Panc1 (cell line): Measurements from ENCODE around the gene VAPB. TPM values are rescaled to one million over a fixed set of nuclear protein-coding genes. Genes with fewer than 3 reads are reported as not detected.

Experiments used
- ATAC-seq: fragments of 200-7000 bp; cut with Tn5 transposase; 2 replicates; pipeline ENCODE4 v1.9.1; 2020; ENCODE audit warnings: mild to moderate bottlenecking, moderate library complexity
- BruUV-seq: library from RNA; stranded (reverse); fragments of 400-500 nt; replicated peaks from 2 replicates; lab custom pipeline; 2021; lab: Mats Ljungman, UMichigan
- CTCF ChIA-PET: fragments of 300-600 bp; sonication (Branson Sonifier 250); formaldehyde crosslinking; loops from one replicate; lab custom pipeline; 2022; ENCODE audit warnings: antibody characterized with exemption; lab: Charles Lee
- POLR2A ChIA-PET: fragments of 300-600 bp; sonication (Branson Sonifier 250); formaldehyde crosslinking; loops from one replicate; lab custom pipeline; 2022; ENCODE audit warnings: antibody characterized with exemption; lab: Charles Lee
- DNase-seq: peaks from one replicate; pipeline ENCODE4 v3.0.0-alpha.2; 2010; ENCODE audit warnings: low read depth, low spot score
- H3K27ac ChIP-seq: 2 replicates; pipeline ENCODE4 v1.5.1; 2011; ENCODE audit warnings: mild to moderate bottlenecking, low read length, inconsistent platforms
- H3K27me3 ChIP-seq: fragments of 200-500 bp; sonication (Bioruptor generic); 2 replicates; pipeline ENCODE4 v1.6.0; 2014; ENCODE audit warnings: low read length, inconsistent platforms; ENCODE audit not compliant: control insufficient read depth, insufficient read depth
- H3K36me3 ChIP-seq: fragments of 200-500 bp; sonication (Bioruptor generic); 2 replicates; pipeline ENCODE4 v1.5.1; 2014; ENCODE audit warnings: inconsistent platforms, mild to moderate bottlenecking, low read length, moderate library complexity; ENCODE audit not compliant: control insufficient read depth, insufficient read depth
- H3K4me1 ChIP-seq: 2 replicates; pipeline ENCODE4 v1.5.1; 2011; ENCODE audit warnings: inconsistent platforms, mild to moderate bottlenecking, low read length, moderate library complexity; ENCODE audit not compliant: control insufficient read depth, insufficient read depth
- H3K4me3 ChIP-seq, 2 experiments: 2 replicates each; pipeline ENCODE4 v1.5.1; 2011 to 2012; ENCODE audit warnings: low read depth in 2 of 2, low read length in 2 of 2, mild to moderate bottlenecking in 2 of 2, inconsistent platforms in 1 of 2, moderate library complexity in 1 of 2
- H3K9me3 ChIP-seq: fragments of 200-500 bp; sonication (Bioruptor generic); 2 replicates; pipeline ENCODE4 v1.5.1; 2014; ENCODE audit warnings: low read depth, mild to moderate bottlenecking, inconsistent platforms, low read length, moderate library complexity; ENCODE audit not compliant: control insufficient read depth, insufficient read depth
- POLR2AphosphoS5 ChIP-seq: IDR thresholded peaks from 2 replicates; pipeline ENCODE4 v1.6.1; 2012; ENCODE audit warnings: mild to moderate bottlenecking, low read depth, low read length, moderate library complexity
- SIN3A ChIP-seq: IDR thresholded peaks from 2 replicates; pipeline ENCODE4 v1.6.1; 2012; ENCODE audit warnings: low read depth, mild to moderate bottlenecking, low read length, moderate library complexity, borderline replicate concordance; ENCODE audit not compliant: insufficient read depth
- TCF7L2 ChIP-seq: IDR thresholded peaks from 2 replicates; pipeline ENCODE4 v1.6.1; 2011; ENCODE audit warnings: mild to moderate bottlenecking, low read depth, low read length, inconsistent platforms
- in situ Hi-C: cut with HindIII; loops from 2 replicates; pipeline ENCODE4 v1.10.0; 2016; ENCODE audit warnings: low sequenced_read_pairs, low pct_unique_long_range_greater_than_20kb
- intact Hi-C: fragments of 100-400 bp; cut with micrococcal nuclease; formaldehyde crosslinking; loops from one replicate; pipeline ENCODE4 v1.10.0; 2022; ENCODE audit not compliant: unreplicated experiment
- total RNA-seq: library from RNA; stranded (reverse); gene quantifications from one replicate; pipeline ENCODE4 v1.2.1, GENCODE V29; 2021; ENCODE audit not compliant: unreplicated experiment
- TF ChIP-seq, protein P1 (sequence below), 2 experiments: IDR thresholded peaks; 2 replicates each; pipeline ENCODE4 v1.6.1; 2011 to 2012; ENCODE audit warnings: low read depth in 2 of 2, control low read depth in 1 of 2, low read length in 1 of 2, mild to moderate bottlenecking in 1 of 2, moderate library complexity in 1 of 2; ENCODE audit not compliant: insufficient read depth in 1 of 2
- TF ChIP-seq, protein P2 (sequence below): fragments of 450-650 bp; IDR thresholded peaks from 2 replicates; pipeline ENCODE4 v1.5.1; 2017; ENCODE audit warnings: mild to moderate bottlenecking

VAPB gene
- total RNA-seq, 1 experiment from 2014 or later = 50.9 TPM

DNA sequence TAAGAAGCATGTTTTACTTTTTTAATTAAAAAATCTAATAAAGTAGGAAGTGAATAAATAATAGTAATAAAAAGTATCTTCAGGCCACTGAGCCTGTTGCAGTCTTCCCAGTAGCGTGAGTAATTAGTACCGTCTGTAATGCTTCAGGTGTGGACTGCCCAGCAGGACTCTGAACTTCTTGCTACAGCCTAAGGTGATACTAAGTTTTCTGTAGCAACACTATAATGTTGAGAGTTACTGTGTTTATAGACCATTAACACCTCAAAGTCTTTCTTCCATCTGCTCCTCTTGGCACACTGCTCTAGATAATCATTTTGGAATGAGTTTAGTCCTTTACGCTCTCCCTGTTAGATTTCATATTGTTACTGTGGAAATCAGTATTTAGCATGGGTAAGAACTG, 28.4 kb downstream of the VAPB start:
- ATAC-seq (no peak), DNase-seq (no peak)
- no peaks in the 10 kb centered on the region for H3K9me3 ChIP-seq
- no peak overlapping the region for H3K27ac ChIP-seq
- no peaks in the 10 kb centered on the region for H3K27me3 ChIP-seq
- no peaks in the 10 kb centered on the region for H3K36me3 ChIP-seq
- no TSS peak for BruUV-seq
- intact Hi-C loops (no loop called here), in situ Hi-C loops (no loop called here)
- ChIA-PET POLR2A (no interaction called here), CTCF (no interaction called here)
- H3K4me1 ChIP-seq = no peaks in the 10 kb centered on the region; the same call in 1 of the 2 replicates
- TF ChIP-seq SIN3A (no peak), POLR2AphosphoS5 (no peak), TCF7L2 (no peak)
- TF ChIP-seq, protein P1, sequence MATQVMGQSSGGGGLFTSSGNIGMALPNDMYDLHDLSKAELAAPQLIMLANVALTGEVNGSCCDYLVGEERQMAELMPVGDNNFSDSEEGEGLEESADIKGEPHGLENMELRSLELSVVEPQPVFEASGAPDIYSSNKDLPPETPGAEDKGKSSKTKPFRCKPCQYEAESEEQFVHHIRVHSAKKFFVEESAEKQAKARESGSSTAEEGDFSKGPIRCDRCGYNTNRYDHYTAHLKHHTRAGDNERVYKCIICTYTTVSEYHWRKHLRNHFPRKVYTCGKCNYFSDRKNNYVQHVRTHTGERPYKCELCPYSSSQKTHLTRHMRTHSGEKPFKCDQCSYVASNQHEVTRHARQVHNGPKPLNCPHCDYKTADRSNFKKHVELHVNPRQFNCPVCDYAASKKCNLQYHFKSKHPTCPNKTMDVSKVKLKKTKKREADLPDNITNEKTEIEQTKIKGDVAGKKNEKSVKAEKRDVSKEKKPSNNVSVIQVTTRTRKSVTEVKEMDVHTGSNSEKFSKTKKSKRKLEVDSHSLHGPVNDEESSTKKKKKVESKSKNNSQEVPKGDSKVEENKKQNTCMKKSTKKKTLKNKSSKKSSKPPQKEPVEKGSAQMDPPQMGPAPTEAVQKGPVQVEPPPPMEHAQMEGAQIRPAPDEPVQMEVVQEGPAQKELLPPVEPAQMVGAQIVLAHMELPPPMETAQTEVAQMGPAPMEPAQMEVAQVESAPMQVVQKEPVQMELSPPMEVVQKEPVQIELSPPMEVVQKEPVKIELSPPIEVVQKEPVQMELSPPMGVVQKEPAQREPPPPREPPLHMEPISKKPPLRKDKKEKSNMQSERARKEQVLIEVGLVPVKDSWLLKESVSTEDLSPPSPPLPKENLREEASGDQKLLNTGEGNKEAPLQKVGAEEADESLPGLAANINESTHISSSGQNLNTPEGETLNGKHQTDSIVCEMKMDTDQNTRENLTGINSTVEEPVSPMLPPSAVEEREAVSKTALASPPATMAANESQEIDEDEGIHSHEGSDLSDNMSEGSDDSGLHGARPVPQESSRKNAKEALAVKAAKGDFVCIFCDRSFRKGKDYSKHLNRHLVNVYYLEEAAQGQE (IDR thresholded peaks at IDR 0.05; ENCODE audit: insufficient read depth in 1 of 2, low read depth in 2 of 2, low read length in 1 of 2) = no peak
- TF ChIP-seq, protein P2, sequence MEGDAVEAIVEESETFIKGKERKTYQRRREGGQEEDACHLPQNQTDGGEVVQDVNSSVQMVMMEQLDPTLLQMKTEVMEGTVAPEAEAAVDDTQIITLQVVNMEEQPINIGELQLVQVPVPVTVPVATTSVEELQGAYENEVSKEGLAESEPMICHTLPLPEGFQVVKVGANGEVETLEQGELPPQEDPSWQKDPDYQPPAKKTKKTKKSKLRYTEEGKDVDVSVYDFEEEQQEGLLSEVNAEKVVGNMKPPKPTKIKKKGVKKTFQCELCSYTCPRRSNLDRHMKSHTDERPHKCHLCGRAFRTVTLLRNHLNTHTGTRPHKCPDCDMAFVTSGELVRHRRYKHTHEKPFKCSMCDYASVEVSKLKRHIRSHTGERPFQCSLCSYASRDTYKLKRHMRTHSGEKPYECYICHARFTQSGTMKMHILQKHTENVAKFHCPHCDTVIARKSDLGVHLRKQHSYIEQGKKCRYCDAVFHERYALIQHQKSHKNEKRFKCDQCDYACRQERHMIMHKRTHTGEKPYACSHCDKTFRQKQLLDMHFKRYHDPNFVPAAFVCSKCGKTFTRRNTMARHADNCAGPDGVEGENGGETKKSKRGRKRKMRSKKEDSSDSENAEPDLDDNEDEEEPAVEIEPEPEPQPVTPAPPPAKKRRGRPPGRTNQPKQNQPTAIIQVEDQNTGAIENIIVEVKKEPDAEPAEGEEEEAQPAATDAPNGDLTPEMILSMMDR = no peak
- H3K4me3 ChIP-seq = no peak overlapping the region

DNA sequence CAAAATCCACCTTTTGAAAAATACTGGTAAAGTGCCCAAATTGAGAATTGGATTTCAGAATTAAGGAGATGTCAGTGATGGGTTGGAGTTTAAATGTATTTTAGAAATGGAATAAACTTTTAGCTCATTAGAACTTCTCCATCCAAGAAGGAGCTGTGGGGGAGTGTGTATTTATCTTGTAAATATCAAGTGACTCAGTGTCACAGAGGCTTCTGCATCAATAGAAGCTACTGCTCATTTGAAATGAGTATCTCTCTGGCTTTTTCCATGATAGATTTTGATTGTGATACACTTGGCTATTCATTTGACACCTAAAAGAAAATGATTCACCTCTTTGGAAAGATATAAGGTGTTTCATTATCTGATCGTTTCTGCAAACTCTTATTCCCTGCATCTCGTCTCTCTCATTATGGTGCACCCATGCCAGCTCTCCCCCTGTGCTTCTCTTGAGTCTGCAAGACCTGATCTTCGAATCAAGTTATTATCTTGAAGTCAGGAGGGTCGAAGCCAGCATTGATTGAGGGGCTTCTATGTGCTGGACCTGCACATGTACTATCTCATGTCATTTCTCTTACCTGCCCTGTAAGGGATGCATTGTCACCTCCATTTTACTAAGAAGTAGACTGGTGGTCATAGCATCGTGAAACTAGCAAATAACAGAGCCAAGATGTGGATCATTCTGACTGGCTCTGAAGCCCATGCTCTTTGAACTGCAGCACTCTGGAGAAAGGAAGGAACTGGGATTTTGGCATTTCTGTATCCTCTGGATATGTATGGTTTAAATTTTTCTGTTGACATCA, 30.1 kb downstream of the VAPB start:
- intact Hi-C loops (no loop called here), in situ Hi-C loops (no loop called here)
- no peaks in the 10 kb centered on the region for H3K9me3 ChIP-seq
- TF ChIP-seq TCF7L2 = no peak
- TF ChIP-seq, protein P2 = no peak
- TF ChIP-seq SIN3A = no peak
- TF ChIP-seq, protein P1 (IDR thresholded peaks at IDR 0.05; ENCODE audit: insufficient read depth in 1 of 2, low read depth in 2 of 2, low read length in 1 of 2) = no peak
- TF ChIP-seq POLR2AphosphoS5 = no peak
- no peak overlapping the region for H3K27ac ChIP-seq
- BruUV-seq = no TSS peak
- CTCF ChIA-PET = no interaction called here
- POLR2A ChIA-PET = no interaction called here
- ATAC-seq = no peak
- no peaks in the 10 kb centered on the region; the same call in 1 of the 2 replicates for H3K36me3 ChIP-seq
- H3K4me3 ChIP-seq = no peak overlapping the region
- no peak for DNase-seq
- H3K27me3 ChIP-seq = no peaks in the 10 kb centered on the region
- H3K4me1 ChIP-seq = no peaks in the 10 kb centered on the region; the same call in 1 of the 2 replicates
